Right renal cortex interstitium (tissue), 3 donors: Measurements from ENCODE around the gene ZMAT3. TPM values are rescaled to one million over a fixed set of nuclear protein-coding genes. Genes with fewer than 3 reads are reported as not detected.
"Not testable (repeated sequence)": the region's sequence is repeated elsewhere in the genome, so short reads cannot be mapped to it uniquely, and the experiment has no call there.

ENCODE experiments used
- DNase-seq, 3 donors: peaks; one replicate each; pipeline ENCODE4 v3.0.0-alpha.2; 2013; ENCODE audit warnings: low read depth in 3 of 3, low spot score in 2 of 3
- polyA plus RNA-seq, 3 donors: library from polyadenylated mRNA; unstranded; fragments of 120-200 nt; gene quantifications; one replicate each; pipeline ENCODE4 v1.2.1, GENCODE V29; 2013; ENCODE audit not compliant: insufficient read length in 3 of 3

Gene ZMAT3
- polyA plus RNA-seq, 3 donors: 9.3 to 10.8 (median 10.1) TPM

DNA sequence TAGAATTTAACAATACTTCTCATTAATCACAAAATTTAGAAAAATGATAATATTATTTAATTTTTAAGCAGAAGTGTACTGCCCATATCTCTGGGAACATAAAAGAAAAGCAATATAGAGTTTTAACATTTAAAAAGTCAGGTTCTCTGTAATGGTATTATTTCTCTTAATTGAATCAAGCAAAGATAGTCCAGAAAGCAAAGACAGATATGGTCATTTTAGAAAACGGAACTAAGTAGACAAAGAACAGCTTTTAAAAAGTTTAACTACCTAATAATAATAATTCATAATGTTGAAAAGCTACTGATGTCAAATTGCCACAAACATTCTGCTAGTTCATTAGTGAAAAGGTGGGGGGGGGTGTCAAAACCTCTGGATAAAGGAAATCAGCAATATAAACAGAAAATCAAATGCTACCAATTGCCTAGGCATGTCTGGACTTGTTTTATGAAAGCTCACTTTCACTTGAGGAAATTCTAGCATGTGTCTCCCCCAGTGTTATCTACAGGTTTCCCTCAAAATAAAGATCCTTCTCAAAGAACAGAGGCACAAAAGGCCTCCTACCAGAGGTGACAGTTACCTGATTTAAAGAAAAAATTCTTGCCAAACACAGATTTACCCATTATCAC is 1.7 kb downstream of the ZMAT3 start:
- DNase-seq: no peak

DNA sequence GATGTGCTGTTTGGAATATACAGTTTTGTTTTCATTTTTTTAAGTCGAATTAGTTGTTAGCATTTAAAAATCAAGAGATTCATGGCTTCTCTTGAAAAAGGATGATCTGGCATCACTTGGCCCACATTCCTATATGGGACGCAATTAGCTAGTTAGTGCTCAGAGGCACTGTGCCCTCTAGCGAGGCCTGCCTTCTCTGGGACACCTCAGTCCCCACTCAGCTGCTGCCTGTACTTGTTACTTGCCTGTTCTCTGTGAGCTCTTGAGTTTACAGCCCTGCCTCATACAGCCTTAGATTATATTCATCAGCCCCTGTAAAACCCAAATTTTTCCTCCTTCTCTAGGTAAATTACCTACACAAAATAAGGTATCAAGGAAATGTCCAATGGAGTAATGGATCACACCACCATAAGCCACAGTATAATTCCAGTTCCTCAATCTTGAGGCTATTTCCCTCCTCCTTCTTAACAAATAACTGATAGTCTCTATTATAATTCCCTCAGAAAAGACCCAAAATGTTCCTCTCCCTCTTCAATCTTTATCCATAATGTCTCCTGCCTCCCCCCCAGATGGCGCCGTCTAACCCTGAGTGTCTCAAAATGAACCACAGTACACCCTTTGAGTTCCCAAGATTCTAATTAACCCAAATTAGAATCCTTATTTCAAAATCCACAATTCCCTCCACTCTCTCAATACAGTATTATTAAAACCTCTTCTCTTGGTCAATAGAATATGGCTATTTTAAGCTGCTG is 2.7 kb downstream of the ZMAT3 start:
- no peak for DNase-seq

DNA sequence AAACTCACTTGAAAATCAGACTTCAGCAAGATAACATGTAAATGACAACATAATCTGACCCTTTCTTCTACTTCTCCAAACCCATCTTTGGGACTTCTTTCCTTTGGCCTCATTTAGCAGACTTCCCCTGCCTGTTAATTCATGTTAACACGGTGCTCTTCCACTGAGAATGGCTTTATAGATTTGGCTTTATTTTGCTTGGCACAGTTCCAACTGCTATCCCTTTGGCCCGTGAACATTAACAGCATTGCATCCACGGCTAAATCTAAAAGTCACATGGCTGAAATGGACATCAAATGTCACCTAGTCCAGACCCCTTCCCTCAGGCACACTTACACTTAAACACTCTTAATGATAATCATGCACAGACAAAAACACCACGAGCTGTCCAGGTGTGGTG is 3.8 kb downstream of the ZMAT3 start:
- no peak for DNase-seq

DNA sequence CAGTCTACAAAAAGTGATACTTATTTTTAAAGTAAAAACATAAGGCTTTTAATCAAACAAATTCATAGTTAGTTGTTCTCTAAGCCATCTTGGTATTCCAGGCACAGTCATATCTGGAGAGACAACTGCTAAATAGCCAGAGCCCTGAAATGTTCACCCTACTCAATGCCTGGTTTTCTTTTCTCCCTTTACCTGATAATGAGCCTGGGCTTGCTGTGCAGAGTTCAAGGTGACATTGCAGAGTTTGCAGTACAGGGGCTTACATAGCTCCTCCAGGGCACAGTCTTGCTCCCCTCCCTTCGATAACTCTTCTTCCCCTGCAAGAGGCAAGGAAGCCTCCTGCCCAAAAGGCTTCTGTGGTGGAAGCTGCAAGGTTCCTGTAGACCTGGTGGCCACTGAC is 4.3 kb downstream of the ZMAT3 start:
- no peak for DNase-seq

DNA sequence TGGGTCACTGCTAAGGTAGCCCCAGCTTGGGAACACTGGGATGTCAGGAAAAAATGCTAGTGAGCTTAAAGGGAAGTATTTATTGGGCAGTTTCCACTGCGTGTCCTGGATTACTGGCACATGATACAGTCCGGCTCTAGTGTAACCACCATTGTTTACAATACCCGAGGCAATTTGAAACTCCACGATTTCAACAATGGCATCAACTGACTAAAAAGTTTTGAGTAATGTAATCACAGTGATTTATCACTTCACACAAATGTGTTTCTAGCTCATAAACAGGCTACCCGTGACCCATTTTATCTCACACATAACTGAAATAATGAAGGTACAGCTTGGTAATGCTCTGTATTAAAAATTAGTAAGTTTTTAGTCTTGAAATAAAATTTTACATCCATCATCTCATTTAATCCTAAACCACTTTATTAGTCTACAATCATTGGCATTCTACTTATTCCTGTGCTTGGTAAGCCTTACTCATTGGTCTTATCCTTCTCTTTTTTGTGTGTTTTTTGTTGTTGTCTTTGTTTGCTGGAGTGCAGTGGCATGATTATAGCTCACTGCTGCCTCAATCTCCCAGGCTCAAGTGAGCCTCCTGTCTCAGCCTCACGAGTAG is 7.6 kb downstream of the ZMAT3 start:
- no peak for DNase-seq

DNA sequence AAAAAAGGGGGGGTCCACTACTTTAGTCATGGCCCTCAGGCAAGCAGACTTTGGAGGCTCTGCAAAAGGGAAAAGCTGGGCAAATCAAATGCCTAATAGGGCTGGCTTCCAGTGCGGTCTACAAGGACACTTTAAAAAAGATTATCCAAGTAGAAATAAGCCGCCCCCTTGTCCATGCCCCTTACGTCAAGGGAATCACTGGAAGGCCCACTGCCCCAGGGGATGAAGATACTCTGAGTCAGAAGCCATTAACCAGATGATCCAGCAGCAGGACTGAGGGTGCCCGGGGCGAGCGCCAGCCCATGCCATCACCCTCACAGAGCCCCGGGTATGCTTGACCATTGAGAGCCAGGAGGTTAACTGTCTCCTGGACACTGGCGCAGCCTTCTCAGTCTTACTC is 15.3 kb downstream of the ZMAT3 start:
- no peak for DNase-seq

DNA sequence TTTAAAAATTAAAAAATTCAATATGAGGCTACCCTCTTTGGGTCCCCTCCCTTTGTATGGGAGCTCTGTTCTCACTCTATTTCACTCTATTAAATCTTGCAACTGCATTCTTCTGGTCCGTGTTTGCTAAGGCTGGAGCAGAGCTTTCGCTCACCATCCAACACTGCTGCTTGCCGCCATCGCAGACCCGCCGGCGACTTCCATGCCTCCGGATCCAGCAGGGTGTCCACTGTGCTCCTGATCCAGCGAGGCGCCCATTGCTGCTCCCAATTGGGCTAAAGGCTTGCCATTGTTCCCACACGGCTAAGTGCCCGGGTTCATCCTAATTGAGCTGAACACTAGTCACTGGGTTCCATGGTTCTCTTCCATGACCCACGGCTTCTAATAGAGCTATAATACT is 17.0 kb downstream of the ZMAT3 start:
- not testable (repeated sequence) for DNase-seq

DNA sequence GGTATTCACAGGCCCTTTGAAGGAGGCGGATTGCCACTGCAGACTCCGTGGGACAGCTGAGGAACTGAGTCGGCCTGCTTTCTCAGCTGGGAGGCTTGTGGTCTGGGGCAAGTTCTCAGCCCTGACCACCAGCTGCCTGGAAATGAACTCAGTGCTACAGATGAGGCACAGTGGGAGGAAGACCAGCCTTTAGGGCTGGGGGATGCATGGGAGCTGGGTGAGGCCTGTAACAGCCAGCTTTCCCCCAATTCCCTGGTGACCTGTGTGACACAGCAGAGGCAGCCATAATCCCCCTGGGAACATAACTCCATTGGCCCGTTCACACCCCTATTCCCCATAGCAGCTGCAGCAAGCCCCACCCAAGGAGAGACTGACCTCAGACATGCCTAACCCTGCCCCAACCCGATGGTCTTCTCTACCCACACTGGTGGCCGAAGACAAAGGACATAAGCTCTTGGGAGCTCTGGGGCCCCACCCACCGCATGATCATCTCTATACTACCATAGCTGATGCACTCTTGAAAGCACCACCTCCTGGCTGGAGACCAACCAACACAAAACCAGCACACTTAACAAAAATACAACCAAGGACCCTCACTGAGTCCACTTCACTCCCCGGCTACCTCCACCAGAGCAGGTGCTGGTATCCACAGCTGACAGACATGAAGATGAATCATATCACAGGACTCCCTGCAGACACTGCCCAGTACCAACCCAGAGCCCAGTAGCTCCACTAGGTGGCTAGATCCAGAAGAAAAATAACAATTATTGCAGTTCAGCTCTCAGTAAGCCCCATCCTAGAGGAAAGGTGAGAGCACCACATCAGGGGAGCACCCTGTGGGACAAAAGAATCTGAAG is 24.9 kb downstream of the ZMAT3 start:
- no peak for DNase-seq

DNA sequence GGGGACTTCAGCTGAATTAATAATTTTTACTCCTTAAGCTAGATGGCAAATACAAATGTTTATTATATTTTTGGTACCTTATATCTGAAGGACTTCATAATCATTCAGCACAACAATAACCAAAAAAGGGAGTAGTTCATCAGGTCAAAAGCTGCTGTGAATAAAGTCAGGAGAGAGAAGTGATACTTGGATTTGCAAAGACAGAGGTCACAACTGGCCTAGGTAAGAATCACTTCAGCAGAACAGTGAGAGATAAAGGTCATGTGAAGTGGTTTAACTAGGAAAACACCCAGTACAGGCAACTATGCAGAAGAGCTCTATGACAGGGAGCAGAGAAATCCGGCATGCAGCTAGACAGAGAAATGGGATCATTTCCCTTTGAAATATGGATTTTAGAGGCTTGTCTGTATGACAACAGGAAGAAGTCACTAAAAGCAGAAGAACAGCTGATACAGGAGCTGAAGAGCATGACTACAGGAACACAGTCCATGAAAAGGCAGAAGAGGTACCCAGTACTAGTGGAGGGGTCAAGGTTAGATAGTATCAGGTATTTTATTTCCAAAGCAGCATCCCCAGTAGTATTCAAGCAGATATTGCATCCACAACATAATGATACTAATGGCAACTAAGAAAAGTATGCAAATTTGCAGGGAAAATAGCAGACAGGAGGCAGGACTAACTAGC is 25.7 kb downstream of the ZMAT3 start:
- no peak for DNase-seq

DNA sequence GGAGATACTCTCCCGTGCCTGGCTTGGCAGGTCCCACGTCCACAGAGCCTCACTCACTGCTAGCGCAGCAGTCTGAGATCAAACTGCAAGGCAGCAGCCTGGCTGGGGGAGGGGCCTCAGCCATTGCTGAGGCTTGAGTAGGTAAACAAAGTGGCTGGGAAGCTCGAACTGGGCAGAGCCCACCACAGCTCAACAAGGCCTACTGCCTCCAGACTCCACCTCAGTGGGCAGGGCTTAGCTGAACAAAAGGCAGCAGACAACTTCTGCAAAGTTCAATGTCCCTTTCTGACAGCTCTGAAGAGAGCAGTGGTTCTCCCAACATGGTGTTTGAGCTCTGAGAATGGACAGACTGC is 32.7 kb downstream of the ZMAT3 start:
- DNase-seq: not testable (repeated sequence)

DNA sequence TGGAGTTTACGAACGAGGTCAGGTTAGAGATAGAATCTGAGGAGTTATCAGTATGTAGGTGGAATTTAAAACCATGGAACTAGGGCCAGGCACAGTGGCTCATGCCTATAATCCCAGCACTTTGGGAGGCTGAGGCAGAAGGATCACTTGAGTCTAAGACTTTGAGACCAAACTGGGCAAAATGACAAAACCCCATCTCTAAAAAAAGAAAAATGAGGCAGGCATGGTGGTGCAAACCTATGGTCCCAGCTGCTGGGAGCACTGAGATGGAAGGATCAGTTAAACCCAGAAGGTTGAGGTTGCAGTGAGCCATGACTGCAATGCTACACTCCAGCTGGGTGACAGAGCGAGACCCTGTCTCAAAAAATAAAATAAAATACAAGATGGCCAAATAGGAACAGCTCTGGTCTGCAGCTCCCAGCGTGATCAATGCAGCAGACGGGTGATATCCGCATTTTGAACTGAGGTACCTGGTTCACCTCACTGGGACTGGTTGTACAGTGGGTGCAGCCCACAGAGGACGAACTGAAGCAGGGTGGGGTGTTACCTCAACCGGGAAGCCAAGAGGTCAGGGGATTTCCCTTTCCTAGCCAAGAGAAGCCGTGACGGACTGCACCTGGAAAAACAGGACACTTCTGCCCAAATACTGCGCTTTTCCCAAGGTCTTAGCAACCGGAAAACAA is 33.3 kb downstream of the ZMAT3 start:
- no peak for DNase-seq

DNA sequence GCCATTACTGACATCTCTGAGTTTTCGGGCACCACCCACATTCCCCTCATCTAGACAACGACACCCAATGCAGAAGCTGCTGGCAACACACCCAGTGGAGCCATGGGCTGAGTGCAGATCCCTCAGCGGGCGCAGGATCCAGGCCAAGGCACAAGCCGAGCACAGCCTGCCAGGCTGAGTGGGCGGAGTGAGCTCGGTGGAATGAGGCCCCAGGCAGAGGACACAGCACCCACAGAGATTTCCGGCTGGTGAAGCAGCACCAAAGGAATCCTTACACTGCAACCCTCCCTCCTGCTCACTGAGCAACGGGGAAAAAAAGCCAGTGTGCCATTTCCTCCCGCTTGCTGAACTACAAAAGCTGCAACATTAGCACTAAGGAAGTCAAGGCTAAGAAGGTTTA is 34.3 kb downstream of the ZMAT3 start:
- no peak for DNase-seq

DNA sequence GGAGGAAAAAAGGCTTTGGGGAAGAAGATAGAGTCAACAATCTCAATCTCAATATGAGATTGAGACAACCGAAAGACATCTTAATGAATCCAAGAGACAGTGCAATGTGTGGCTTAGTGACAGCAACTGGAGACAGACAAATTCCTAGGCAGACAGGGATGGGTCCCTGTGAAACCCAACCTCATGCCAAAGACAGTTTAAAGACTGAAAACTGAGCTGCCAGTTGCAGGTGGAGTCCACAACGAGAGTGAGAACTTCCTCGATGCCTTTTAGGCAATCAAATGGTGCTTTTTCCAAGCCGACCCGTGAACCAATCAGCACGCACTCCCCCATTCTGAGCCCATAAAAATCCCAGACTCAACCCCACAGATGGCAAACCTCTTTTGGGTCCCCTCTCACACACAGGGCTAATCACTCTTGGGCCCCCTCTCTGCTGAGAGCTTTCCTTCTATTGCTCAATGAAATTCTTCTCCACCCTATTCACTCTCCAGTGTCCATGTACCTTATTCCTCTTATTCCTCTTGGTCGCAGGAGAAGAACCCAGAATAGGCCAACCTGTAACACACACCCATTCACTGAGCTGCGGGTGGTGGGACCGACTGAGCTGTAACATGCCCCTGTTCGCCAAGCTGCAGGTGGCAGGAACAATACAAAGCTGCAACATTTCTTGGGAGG is 34.8 kb downstream of the ZMAT3 start:
- DNase-seq: no peak

DNA sequence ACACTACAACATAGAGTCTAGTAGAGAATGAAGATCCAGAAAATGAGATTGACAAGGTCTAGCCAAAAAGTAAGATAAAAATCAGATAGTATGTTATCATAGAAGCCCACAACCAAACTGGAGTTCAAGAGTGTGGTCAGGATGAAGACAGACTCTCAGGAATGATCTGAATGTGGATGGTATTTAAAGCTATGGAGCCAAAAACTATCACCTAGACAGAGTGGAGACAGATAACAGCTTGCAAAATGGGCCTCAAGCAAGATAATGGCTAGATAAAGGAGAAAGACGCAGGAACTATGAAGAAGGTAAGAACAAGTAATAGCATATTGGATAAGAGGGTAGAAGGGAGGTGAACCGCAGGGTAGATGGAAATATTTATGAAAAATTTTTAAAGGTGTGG is 35.4 kb downstream of the ZMAT3 start:
- DNase-seq: no peak

DNA sequence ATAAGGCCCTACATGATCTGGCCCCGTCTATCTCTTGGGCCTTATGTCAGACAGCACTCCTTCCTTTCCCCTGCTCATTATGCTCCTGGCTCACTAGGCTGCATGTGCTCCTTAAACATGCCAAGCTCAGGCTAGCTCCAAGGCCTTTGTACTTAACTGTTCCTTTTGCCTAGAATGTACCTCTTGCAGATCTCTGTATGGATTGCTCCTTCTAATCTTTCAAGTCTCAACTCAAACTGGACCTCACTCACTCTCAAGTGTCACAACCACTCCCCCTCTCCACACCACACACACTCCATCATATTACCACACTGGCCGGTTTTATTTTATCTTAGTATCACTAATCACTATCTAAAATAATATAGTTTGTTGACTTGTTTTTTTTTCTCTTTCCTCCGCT is 36.4 kb downstream of the ZMAT3 start:
- no peak for DNase-seq

DNA sequence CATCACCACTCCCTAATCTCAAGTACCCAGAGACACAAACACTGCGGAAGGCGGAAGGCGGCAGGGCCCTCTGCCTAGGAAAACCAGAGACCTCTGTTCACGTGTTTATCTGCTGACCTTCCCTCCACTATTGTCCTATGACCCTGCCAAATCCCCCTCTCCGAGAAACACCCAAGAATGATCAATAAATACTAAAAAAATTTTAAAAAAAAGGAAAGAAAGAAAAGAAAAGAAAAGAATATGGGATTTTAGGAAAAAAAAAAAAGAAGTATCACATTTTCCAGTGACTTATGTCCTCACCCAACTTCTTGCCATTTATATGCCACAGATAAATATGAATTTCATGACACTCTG is 38.3 kb downstream of the ZMAT3 start:
- DNase-seq: not testable (repeated sequence)

DNA sequence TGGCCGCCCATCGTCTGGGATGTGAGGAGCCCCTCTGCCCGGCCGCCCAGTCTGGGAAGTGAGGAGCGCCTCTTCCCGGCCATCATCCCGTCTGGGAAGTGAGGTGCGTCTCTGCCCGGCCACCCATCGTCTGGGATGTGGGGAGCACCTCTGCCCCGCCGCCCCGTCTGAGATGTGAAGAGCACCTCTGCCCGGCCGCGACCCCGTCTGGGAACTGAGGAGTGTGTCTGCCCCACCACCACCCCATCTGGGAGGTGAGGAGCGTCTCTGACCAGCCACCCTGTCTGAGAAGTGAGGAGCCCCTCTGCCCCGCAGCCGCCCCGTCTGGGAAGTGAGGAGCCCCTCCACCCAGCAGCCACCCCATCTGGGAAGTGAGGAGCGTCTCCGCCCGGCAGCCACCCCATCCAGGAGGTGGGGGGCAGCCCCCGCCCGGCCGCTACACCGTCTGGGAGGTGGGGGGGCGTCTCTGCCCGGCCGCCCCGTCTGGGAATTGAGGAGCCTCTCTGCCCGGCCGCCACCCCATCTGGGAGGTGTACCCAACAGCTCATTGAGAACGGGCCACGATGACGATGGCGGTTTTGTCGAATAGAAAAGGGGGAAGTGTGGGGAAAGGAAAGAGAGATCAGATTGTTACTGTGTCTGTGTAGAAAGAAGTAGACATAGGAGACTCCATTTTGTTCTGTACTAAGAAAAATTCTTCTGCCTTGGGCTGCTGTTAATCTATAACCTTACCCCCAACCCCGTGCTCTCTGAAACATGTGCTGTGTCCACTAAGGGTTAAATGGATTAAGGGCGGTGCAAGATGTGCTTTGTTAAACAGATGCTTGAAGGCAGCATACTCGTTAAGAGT is 38.9 kb downstream of the ZMAT3 start:
- not testable (repeated sequence) for DNase-seq

DNA sequence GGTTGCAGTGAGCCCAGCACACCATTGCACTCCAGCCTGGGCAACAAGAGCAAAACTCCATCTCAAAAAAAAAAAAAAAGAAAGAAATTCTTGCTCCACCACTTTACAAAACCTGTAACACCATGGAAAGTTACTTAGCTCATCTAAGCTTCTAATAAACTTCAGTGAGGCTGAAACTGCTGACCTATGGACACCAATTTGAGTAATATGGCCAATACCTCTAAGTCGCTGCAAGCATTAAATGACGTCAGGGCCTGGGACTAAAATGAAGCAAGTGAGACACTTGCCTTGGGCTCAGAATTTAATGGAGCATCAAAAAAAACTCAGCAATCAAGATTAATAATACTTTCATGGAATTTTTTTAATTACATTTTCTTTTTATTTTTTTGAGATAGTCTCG is 42.5 kb downstream of the ZMAT3 start:
- DNase-seq: no peak

DNA sequence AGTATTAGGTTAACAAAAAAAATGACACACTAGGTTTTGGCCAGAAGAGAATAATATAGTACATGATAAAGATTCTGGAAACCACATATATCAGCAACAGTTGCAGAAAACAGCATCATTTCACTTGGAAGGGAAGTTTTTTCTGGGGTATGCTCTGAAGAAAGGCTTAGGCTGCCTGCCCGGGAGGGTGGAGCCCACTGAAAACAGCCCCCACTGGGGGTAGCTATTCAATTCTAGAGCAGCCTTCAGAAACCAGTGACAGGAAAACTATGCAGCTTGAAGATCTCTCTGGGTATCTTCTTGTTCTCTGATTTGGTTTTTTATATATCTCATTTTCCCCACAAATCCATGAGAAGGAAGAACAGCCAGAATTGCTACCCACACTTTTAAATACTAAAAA is 43.2 kb downstream of the ZMAT3 start:
- no peak for DNase-seq
